T-helper 2 cell treated with Interferon-gamma antibody and Interleukin-4, amounts not matched to agents 100 ng/mL and 5 ng/mL, for 36 hours (primary cell): ENCODE measurements around the gene DHX58. TPM values are rescaled to one million over a fixed set of nuclear protein-coding genes. Genes with fewer than 3 reads are reported as not detected.

Source experiments
- intact Hi-C: fragments of 100-400 bp; cut with micrococcal nuclease; formaldehyde crosslinking; loops from one replicate; pipeline ENCODE4 v1.15.1; 2023
- total RNA-seq: library from RNA; stranded (reverse); gene quantifications from 2 replicates; pipeline ENCODE4 v1.2.3, GENCODE V29; 2022

Gene DHX58
- total RNA-seq, 1 donor from 2014 or later = 35.9 TPM

GRCh38 chr17:42111265-42111636 lies 1.3 kb downstream of the DHX58 start:
- intact Hi-C loops = loop anchor here (5.0 to 10.0 kb wide), 3 partner anchors 46 to 376 kb away; partner anchors contain the start of genes HAP1, HCRT and KCNH4

DNA sequence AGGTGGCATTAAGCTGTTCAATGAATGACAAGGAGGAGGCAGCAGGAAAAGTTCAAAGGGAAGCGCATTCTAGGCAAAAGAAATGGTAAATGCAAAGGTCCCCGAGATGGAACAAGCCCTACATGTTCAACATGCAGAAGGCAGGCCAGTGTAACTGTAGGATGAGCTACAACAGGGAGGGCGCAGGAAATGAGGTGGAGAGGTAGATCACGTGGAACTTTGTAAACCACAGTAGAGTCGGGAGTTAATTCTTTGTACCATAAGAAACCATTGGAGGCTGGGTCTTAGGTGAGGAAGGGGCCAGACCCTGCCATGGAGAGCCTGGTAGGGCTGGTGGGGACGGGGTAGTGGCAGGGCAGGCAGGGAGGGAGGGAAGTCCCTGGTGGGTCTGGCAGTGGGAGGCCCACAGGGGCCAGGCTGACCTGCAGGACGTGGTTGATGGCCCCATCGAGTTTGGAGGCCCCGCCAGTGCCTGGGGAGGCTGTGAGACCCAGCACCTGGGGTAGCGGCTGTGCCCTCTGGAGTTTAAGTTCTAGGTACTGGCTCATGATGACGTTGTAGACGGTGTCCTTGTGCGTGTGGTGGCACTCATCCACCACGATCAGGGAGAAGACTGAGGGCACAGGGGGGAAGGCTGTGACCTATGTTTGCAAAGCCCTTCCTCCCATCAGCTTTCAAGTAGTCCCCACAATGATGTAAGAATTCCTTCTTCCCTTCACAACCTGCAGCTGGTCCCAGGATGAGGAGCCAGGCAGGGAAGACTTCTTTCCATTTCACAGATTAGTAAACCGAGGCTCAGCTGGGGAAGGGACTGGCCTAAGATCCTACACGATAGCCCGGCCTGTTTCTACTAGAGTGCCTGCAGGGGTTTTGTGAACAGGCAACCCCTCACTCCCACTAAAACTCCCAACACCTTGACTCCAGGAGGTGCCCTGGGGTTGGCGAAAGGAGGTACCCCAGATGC lies 1.9 kb downstream of the DHX58 start:
- intact Hi-C loops = loop anchor here (5.0 to 10.0 kb wide), 3 partner anchors 47 to 376 kb away; partner anchors contain the start of genes HAP1, HCRT and KCNH4

DNA sequence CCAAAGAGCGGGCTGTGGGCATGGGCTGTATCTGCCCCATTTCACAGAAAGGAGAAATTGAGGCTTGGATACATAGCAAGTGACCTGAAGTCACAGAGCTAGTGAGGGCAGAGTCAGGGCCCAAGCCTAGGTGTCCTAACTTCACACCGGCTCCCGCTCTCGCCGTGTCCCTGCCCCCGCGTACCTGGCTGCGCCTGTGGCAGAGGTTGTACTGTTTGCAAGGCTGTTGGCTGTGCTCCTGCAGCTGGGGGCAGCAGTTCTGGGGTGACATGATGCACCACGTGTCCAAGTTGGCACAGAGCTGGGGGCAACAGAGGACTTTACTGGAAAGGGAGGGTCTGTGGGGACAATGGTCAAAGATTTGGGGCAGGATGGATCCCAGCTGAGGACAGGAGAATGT lies 3.4 kb downstream of the DHX58 start:
- intact Hi-C loops = no loop called here

- intact Hi-C loops = no loop called here
Observed at GRCh38 chr17:42107597-42108576, 4.6 kb downstream of the DHX58 start.

- intact Hi-C loops = no loop called here
Observed at GRCh38 chr17:42107124-42107523, 5.4 kb downstream of the DHX58 start.

DNA sequence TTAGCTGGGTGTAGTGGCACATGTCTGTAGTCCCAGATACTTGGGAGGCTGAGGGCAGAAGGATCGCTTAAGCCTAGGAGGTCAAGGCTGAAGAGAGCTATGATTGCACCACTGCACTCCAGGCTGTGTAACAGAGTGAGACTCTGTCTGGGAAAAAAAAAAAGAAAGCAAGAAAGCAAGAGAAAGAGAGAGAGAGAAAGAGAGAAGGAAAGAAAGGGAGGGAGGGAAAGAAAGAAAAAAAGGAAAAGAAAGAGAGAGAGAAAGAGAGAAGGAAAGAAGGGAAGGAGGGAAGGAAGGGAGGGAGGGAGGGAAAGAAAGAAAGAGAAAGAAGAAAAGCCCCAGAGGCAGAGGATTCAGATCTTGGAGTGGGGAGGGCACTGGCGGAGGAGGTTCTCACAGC lies 6.5 kb downstream of the DHX58 start:
- intact Hi-C loops = no loop called here

- intact Hi-C loops = no loop called here
Observed at GRCh38 chr17:42104264-42104663, 8.2 kb downstream of the DHX58 start.

DNA sequence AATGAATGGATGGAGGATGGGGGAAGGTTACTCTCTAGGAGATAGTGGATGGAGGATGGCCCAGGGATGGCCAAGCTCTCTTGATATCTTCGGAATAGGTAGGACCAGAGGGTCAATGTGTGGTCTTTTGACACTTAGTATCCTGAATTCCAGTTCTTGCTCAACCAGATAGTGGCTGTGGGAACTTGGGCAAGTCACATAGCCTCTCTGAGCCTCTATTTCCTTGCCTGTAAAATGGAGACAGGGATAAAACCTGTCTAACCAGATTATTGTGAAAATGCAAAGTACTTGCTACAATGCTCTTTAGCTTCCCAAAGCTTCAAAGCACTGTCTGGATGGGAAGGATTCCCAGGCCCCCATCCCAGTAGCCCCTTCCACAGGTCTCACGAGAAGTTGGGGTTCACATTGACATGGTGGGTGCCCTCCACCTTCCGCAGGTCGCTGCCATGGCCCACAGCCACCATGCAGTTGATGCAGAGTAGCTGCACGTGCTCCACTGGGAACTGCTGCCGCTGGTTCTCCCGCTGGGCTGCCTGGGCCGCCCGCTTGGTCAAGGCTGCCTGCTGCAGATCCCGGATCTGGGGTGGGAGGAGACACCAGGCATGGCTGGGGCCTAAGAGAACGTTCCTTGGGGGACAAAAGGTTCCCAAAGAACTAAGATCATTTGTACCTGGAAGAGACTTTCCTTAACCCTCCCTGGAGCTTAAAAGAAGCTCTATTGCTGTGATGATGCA lies 9.1 kb downstream of the DHX58 start:
- intact Hi-C loops = no loop called here

DNA sequence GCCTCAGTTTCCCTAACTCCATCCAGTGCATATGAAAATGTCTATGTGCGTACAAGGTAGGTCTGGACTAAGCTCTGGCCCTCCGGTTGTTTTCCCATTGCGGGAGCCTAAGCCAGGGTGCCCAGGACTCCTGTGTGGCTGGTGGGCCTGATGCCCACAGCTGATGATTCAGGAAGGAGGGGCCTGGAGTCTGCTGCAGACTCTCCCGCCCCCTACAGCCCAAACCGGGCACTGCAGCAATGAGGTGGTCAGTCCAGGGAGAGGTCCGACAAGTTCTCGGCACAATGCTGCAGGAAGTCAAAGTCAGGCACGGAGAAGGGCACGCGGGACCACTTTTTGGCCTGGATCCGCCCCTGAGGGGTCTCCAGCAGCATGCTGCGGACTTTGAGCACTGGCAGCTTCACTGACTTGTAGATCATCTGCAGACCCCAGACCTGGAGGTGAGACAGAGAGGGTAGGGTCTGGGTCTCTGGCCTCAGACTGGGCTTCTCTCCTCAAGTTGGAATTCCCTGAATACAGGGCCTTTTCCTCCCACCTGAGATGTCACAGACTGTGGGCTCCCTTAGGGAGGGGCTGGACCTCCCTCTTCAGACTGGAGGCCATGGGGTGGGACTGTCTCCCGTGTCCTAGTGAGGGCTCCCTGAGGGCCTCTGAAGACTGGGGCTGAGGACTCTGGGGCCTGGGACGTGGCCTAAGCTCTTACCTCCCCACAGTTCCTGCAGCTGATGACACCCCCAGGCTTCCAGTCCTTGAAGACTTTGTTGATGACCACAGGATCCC lies 10.8 kb downstream of the DHX58 start:
- intact Hi-C loops = no loop called here

DNA sequence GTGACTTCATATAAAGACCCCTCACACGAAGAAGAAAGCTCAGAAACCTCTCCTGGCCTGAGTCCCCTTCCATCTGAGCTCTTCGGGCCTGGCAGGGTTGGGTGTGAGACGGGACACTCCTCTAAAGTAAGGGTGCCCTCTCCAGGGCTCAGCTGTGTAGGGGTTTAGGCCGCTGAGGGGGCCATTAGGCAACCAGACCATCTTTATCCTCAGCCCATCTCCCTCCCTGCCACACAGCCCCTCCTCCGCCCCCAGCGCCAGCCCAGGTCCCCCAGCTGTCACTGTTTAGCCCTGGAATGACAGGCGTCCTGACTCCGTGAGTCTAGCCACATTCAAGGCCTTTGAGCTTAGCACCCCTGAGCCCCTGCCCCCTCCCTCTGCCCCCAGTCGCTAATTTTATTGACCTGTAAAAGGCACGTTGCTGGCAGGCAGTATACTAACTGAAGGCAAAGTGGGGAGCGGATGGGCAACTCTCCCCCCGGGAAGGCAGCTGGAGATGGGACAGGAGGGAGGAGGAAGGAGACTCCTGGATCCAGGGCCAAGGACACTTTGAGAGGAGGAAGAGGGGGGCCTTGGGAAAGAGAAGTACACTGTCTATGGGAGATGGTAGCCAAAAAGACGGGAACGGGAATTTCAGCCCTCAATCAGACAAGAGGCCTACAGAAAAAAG lies 13.6 kb downstream of the DHX58 start:
- intact Hi-C loops = no loop called here

- intact Hi-C loops = no loop called here
Observed at GRCh38 chr17:42097691-42098631, 14.6 kb downstream of the DHX58 start, which contains the start of gene ZNF385C. ZNF385C (minus strand) TSS chr17:42098473; CDS start chr17:42063056, 35,417 bp downstream.

GRCh38 chr17:42096360-42097111 lies 16.0 kb downstream of the DHX58 start:
- intact Hi-C loops = no loop called here

GRCh38 chr17:42094375-42095069 lies 18.0 kb downstream of the DHX58 start:
- intact Hi-C loops = no loop called here

GRCh38 chr17:42092939-42093338 lies 19.6 kb downstream of the DHX58 start:
- intact Hi-C loops = no loop called here

DNA sequence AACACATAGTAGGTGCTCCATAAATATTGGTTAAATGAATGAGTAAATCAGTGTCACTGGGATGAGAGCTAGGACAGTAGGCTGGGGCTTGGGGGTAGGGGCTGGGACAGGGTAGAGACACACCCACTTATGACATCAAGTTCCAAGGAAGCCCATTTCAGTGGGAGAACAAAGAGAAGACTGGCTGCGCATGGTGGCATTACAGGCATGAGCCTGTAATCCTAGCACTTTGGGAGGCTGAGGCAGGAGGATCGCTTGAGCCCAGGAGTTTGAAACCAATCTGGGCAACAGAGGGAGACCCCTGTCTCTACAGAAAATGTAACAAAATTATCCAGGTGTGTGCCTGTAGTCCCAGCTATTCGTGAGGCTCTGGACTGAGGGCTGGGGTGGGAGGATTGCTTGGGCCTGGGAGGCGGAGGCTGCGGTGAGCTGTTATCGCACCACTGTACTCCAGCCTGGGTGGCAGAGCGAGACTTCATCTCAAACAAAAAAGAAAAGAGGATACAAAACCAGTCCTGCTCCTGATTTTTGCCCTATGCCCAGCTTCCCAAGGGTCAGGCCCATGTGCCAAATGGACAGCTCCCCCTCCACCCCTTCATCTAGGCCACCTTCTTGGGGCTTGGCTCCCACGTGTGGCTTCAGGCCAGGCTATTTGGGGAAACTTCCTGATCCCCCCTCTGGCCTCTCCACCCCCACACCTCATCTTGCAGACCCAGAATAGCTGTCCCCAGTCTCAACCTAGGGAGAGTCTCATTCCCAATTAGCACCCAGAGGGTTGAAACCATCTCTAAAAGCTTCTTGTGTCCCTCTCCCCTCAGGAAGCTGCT lies 21.3 kb downstream of the DHX58 start:
- intact Hi-C loops = no loop called here

DNA sequence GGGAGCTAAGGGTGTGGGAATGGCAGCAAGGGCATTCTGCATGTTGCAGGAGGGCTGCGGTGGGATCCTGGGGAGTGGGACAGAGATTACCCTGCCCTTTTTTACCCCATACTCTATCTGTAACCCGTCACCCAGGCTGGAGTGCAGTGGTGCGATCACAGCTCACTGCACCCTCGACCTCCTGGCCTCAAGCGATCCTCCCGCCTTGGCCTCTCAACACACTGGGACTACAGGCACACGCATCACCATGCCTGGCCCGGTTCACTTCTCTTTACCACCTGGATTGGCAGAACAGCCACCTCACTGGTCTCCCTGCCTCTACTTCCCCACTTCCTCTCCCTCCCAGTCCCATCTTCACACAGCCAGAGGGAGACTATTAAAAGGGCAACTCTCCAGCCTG lies 23.8 kb downstream of the DHX58 start:
- intact Hi-C loops = no loop called here
